Measurements from ENCODE around the gene SERPINB7. TPM values are rescaled to one million over a fixed set of nuclear protein-coding genes. Genes with fewer than 3 reads are reported as not detected.

The SERPINB7 gene
- total and polyA plus RNA-seq, 10 of the 15 experiments (the other 5 are each of a cell fraction or from before 2014, with no cell fraction given) = not detected

DNA sequence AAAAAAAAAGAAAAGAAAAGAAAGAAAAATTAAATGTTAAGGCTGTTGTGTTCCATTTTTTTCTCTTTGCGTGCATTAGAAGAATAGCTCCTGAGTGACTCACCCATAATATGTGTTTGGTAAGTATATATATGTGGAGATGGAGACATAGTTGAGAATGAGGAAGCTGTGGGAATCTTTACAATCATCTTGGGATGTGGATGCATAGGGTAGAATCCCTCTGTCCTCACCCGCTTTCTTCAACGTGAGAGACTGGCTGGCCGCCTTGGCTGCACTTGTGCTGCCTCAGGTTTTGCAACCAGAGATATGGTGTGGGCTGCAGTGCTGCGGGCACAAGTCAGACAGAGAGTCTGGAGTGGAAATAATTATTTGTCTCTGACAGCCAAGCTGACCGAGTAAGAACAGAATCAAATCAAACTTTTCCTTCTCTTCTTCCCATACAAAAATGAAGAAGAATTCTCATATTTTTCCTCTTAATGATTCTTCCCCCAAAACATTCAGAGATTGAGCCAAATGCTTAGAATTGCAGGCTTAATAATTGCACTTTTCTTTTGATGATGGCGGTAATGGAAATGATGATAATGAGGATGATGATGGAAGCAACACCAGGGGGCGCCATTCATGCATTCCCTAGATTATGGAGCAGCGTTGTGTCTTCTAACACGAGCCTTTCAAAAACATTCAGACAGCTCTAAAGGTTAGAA lies 48.5 kb downstream of the SERPINB7 start (continued):
- TF ChIP-seq, protein P1, sequence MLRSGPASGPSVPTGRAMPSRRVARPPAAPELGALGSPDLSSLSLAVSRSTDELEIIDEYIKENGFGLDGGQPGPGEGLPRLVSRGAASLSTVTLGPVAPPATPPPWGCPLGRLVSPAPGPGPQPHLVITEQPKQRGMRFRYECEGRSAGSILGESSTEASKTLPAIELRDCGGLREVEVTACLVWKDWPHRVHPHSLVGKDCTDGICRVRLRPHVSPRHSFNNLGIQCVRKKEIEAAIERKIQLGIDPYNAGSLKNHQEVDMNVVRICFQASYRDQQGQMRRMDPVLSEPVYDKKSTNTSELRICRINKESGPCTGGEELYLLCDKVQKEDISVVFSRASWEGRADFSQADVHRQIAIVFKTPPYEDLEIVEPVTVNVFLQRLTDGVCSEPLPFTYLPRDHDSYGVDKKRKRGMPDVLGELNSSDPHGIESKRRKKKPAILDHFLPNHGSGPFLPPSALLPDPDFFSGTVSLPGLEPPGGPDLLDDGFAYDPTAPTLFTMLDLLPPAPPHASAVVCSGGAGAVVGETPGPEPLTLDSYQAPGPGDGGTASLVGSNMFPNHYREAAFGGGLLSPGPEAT (IDR thresholded peaks at IDR 0.05; ENCODE audit: low read depth) = no peak
- TF ChIP-seq RUNX3 (IDR thresholded peaks at IDR 0.05; ENCODE audit: low read length) (no peak), RAD21 (IDR thresholded peaks at IDR 0.05; ENCODE audit: insufficient read depth, low read depth, low read length) (peak; percentile 50), TCF7 (IDR thresholded peaks at IDR 0.05; ENCODE audit: borderline replicate concordance) (no peak), CEBPB (IDR thresholded peaks at IDR 0.05; ENCODE audit: borderline replicate concordance in 1 of 2, low read depth in 2 of 2, low read length in 2 of 2) (no peak), EZH2 (IDR thresholded peaks at IDR 0.05; ENCODE audit: borderline replicate concordance, control insufficient read depth, low read depth, low read length) (no peak), TBL1XR1 (IDR thresholded peaks at IDR 0.05; ENCODE audit: low read depth, low read length) (no peak), EED (IDR thresholded peaks at IDR 0.05; ENCODE audit: low read depth) (no peak), SUZ12 (IDR thresholded peaks at IDR 0.05; ENCODE audit: unreplicated experiment) (no peak), POLR2AphosphoS5 (IDR thresholded peaks at IDR 0.05; ENCODE audit: low read length) (no peak), HCFC1 (IDR thresholded peaks at IDR 0.05; ENCODE audit: low read length) (no peak), CREM (IDR thresholded peaks at IDR 0.05; ENCODE audit: low read depth) (no peak), LARP7 (IDR thresholded peaks at IDR 0.05) (no peak), MEF2B (IDR thresholded peaks at IDR 0.05; ENCODE audit: partially characterized antibody, poor library complexity, severe bottlenecking) (no peak), POU2F2 (IDR thresholded peaks at IDR 0.05; ENCODE audit: borderline replicate concordance, low read depth, low read length) (no peak), WRNIP1 (IDR thresholded peaks at IDR 0.05; ENCODE audit: borderline replicate concordance, low read depth, low read length) (no peak), YBX1 (IDR thresholded peaks at IDR 0.05) (no peak), RBBP5 (conservative IDR thresholded peaks at IDR 0.05) (no peak), HDAC6 (IDR thresholded peaks at IDR 0.05; ENCODE audit: unreplicated experiment) (no peak), EP300 (IDR thresholded peaks at IDR 0.05; ENCODE audit: borderline replicate concordance in 1 of 2, control insufficient read depth in 1 of 2, low read depth in 2 of 2, low read length in 2 of 2) (no peak), ZZZ3 (IDR thresholded peaks at IDR 0.05; ENCODE audit: control insufficient read depth, insufficient read length, low read depth) (no peak)
- TF ChIP-seq, protein P2, sequence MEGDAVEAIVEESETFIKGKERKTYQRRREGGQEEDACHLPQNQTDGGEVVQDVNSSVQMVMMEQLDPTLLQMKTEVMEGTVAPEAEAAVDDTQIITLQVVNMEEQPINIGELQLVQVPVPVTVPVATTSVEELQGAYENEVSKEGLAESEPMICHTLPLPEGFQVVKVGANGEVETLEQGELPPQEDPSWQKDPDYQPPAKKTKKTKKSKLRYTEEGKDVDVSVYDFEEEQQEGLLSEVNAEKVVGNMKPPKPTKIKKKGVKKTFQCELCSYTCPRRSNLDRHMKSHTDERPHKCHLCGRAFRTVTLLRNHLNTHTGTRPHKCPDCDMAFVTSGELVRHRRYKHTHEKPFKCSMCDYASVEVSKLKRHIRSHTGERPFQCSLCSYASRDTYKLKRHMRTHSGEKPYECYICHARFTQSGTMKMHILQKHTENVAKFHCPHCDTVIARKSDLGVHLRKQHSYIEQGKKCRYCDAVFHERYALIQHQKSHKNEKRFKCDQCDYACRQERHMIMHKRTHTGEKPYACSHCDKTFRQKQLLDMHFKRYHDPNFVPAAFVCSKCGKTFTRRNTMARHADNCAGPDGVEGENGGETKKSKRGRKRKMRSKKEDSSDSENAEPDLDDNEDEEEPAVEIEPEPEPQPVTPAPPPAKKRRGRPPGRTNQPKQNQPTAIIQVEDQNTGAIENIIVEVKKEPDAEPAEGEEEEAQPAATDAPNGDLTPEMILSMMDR (IDR thresholded peaks at IDR 0.05 in 2 of 3, conservative IDR thresholded peaks at IDR 0.05 in 1 of 3; ENCODE audit: control insufficient read depth in 2 of 3, extremely low read depth in 1 of 3, insufficient read depth in 1 of 3, low read depth in 3 of 3, low read length in 3 of 3) = peak; percentile 45 to 50 (median 47); a peak in 5 of 6 replicates
- TF ChIP-seq, protein P3, sequence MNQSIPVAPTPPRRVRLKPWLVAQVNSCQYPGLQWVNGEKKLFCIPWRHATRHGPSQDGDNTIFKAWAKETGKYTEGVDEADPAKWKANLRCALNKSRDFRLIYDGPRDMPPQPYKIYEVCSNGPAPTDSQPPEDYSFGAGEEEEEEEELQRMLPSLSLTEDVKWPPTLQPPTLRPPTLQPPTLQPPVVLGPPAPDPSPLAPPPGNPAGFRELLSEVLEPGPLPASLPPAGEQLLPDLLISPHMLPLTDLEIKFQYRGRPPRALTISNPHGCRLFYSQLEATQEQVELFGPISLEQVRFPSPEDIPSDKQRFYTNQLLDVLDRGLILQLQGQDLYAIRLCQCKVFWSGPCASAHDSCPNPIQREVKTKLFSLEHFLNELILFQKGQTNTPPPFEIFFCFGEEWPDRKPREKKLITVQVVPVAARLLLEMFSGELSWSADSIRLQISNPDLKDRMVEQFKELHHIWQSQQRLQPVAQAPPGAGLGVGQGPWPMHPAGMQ (IDR thresholded peaks at IDR 0.05; ENCODE audit: borderline replicate concordance) = no peak
